ENCODE results near the gene MFSD1.
A peak's percentile ranks its signal among the peaks of the same experiment; 100 is the strongest.

MFSD1 gene

GRCh38 chr3:158794936-158795518 is 6.8 kb upstream of the MFSD1 start:
- H3K4me1 ChIP-seq (ENCODE audit: control insufficient read depth, insufficient read depth, low read length) = peaks cover 18% of the 10 kb centered on the region
- no peak overlapping the region for H3K9ac ChIP-seq (ENCODE audit: low read depth, low read length)
- H3K4me2 ChIP-seq (ENCODE audit: low read length) = no peak overlapping the region
- no peaks in the 10 kb centered on the region for H3K27me3 ChIP-seq (ENCODE audit: control insufficient read depth, insufficient read depth, low read length)
- H3K36me3 ChIP-seq (ENCODE audit: insufficient read depth, low read length) = no peaks in the 10 kb centered on the region
- H3K9me3 ChIP-seq (replicated peaks; ENCODE audit: low read length) = peaks cover 8% of the 10 kb centered on the region
- H3K4me3 ChIP-seq (ENCODE audit: low read length) = no peak overlapping the region

GRCh38 chr3:158801201-158801600 is 653 bp upstream of the MFSD1 start:
- Histone ChIP-seq H3K9ac (ENCODE audit: low read depth, low read length) (peak overlapping the region; percentile 89), H3K4me1 (ENCODE audit: control insufficient read depth, insufficient read depth, low read length) (peaks cover 34% of the 10 kb centered on the region), H3K4me2 (ENCODE audit: low read length) (peak overlapping the region; percentile 90), H3K4me3 (ENCODE audit: low read length) (peak overlapping the region; percentile 83), H3K9me3 (replicated peaks; ENCODE audit: low read length) (no peaks in the 10 kb centered on the region), H3K27me3 (ENCODE audit: control insufficient read depth, insufficient read depth, low read length) (no peaks in the 10 kb centered on the region), H3K36me3 (ENCODE audit: insufficient read depth, low read length) (peaks cover 12% of the 10 kb centered on the region)

- Histone ChIP-seq H3K4me2 (ENCODE audit: low read length) (peak overlapping the region; percentile 90), H3K4me3 (ENCODE audit: low read length) (peak overlapping the region; percentile 83), H3K9me3 (replicated peaks; ENCODE audit: low read length) (no peaks in the 10 kb centered on the region), H3K27me3 (ENCODE audit: control insufficient read depth, insufficient read depth, low read length) (no peaks in the 10 kb centered on the region), H3K36me3 (ENCODE audit: insufficient read depth, low read length) (peaks cover 17% of the 10 kb centered on the region), H3K4me1 (ENCODE audit: control insufficient read depth, insufficient read depth, low read length) (peaks cover 34% of the 10 kb centered on the region), H3K9ac (ENCODE audit: low read depth, low read length) (peak overlapping the region; percentile 89)
Measured at GRCh38 chr3:158802409-158803268, 785 bp downstream of the MFSD1 start.

- Histone ChIP-seq H3K4me1 (ENCODE audit: control insufficient read depth, insufficient read depth, low read length) (peaks cover 41% of the 10 kb centered on the region), H3K27me3 (ENCODE audit: control insufficient read depth, insufficient read depth, low read length) (no peaks in the 10 kb centered on the region), H3K4me2 (ENCODE audit: low read length) (peak overlapping the region; percentile 90), H3K9me3 (replicated peaks; ENCODE audit: low read length) (no peaks in the 10 kb centered on the region), H3K4me3 (ENCODE audit: low read length) (peak overlapping the region; percentile 9), H3K9ac (ENCODE audit: low read depth, low read length) (no peak overlapping the region), H3K36me3 (ENCODE audit: insufficient read depth, low read length) (peaks cover 35% of the 10 kb centered on the region)
Measured at GRCh38 chr3:158804441-158804840, 2.6 kb downstream of the MFSD1 start.

- Histone ChIP-seq H3K9ac (ENCODE audit: low read depth, low read length) (no peak overlapping the region), H3K4me1 (ENCODE audit: control insufficient read depth, insufficient read depth, low read length) (peaks cover 17% of the 10 kb centered on the region), H3K4me2 (ENCODE audit: low read length) (no peak overlapping the region), H3K9me3 (replicated peaks; ENCODE audit: low read length) (no peaks in the 10 kb centered on the region), H3K36me3 (ENCODE audit: insufficient read depth, low read length) (peaks cover 73% of the 10 kb centered on the region), H3K27me3 (ENCODE audit: control insufficient read depth, insufficient read depth, low read length) (no peaks in the 10 kb centered on the region), H3K4me3 (ENCODE audit: low read length) (no peak overlapping the region)
Measured at GRCh38 chr3:158808697-158809096, 6.8 kb downstream of the MFSD1 start.

GRCh38 chr3:158809642-158810041 is 7.8 kb downstream of the MFSD1 start:
- Histone ChIP-seq H3K36me3 (ENCODE audit: insufficient read depth, low read length) (peaks cover 79% of the 10 kb centered on the region), H3K4me1 (ENCODE audit: control insufficient read depth, insufficient read depth, low read length) (peaks cover 11% of the 10 kb centered on the region)

GRCh38 chr3:158810823-158811724 is 9.2 kb downstream of the MFSD1 start:
- Histone ChIP-seq H3K27me3 (ENCODE audit: control insufficient read depth, insufficient read depth, low read length) (no peaks in the 10 kb centered on the region), H3K9ac (ENCODE audit: low read depth, low read length) (no peak overlapping the region), H3K4me3 (ENCODE audit: low read length) (no peak overlapping the region), H3K9me3 (replicated peaks; ENCODE audit: low read length) (no peaks in the 10 kb centered on the region), H3K4me1 (ENCODE audit: control insufficient read depth, insufficient read depth, low read length) (peaks cover 7% of the 10 kb centered on the region), H3K4me2 (ENCODE audit: low read length) (no peak overlapping the region), H3K36me3 (ENCODE audit: insufficient read depth, low read length) (peaks cover 73% of the 10 kb centered on the region)

More at GRCh38 chr3:158809642-158810041, 7.8 kb downstream of the MFSD1 start:
- Histone ChIP-seq H3K9ac (ENCODE audit: low read depth, low read length) (no peak overlapping the region), H3K4me2 (ENCODE audit: low read length) (no peak overlapping the region), H3K27me3 (ENCODE audit: control insufficient read depth, insufficient read depth, low read length) (no peaks in the 10 kb centered on the region), H3K9me3 (replicated peaks; ENCODE audit: low read length) (no peaks in the 10 kb centered on the region), H3K4me3 (ENCODE audit: low read length) (no peak overlapping the region)

- H3K4me2 ChIP-seq (ENCODE audit: low read length) = no peak overlapping the region
- H3K4me3 ChIP-seq (ENCODE audit: low read length) = no peak overlapping the region
- H3K4me1 ChIP-seq (ENCODE audit: control insufficient read depth, insufficient read depth, low read length) = no peaks in the 10 kb centered on the region
- no peak overlapping the region for H3K9ac ChIP-seq (ENCODE audit: low read depth, low read length)
- H3K36me3 ChIP-seq (ENCODE audit: insufficient read depth, low read length) = peaks cover 69% of the 10 kb centered on the region
- no peaks in the 10 kb centered on the region for H3K27me3 ChIP-seq (ENCODE audit: control insufficient read depth, insufficient read depth, low read length)
- no peaks in the 10 kb centered on the region for H3K9me3 ChIP-seq (replicated peaks; ENCODE audit: low read length)
Measured at GRCh38 chr3:158819282-158819681, 17.4 kb downstream of the MFSD1 start.

GRCh38 chr3:158820521-158820920 is 18.7 kb downstream of the MFSD1 start:
- Histone ChIP-seq H3K4me3 (ENCODE audit: low read length) (no peak overlapping the region), H3K9me3 (replicated peaks; ENCODE audit: low read length) (no peaks in the 10 kb centered on the region), H3K9ac (ENCODE audit: low read depth, low read length) (no peak overlapping the region), H3K4me2 (ENCODE audit: low read length) (no peak overlapping the region), H3K27me3 (ENCODE audit: control insufficient read depth, insufficient read depth, low read length) (no peaks in the 10 kb centered on the region), H3K4me1 (ENCODE audit: control insufficient read depth, insufficient read depth, low read length) (no peaks in the 10 kb centered on the region), H3K36me3 (ENCODE audit: insufficient read depth, low read length) (peaks cover 73% of the 10 kb centered on the region)

- H3K4me2 ChIP-seq (ENCODE audit: low read length) = no peak overlapping the region
- no peaks in the 10 kb centered on the region for H3K4me1 ChIP-seq (ENCODE audit: control insufficient read depth, insufficient read depth, low read length)
- H3K27me3 ChIP-seq (ENCODE audit: control insufficient read depth, insufficient read depth, low read length) = no peaks in the 10 kb centered on the region
- H3K36me3 ChIP-seq (ENCODE audit: insufficient read depth, low read length) = peaks cover 77% of the 10 kb centered on the region
- H3K4me3 ChIP-seq (ENCODE audit: low read length) = no peak overlapping the region
- no peak overlapping the region for H3K9ac ChIP-seq (ENCODE audit: low read depth, low read length)
- H3K9me3 ChIP-seq (replicated peaks; ENCODE audit: low read length) = no peaks in the 10 kb centered on the region
Measured at GRCh38 chr3:158821847-158822246, 20.0 kb downstream of the MFSD1 start.

GRCh38 chr3:158823426-158823825 is 21.6 kb downstream of the MFSD1 start:
- no peak overlapping the region for H3K9ac ChIP-seq (ENCODE audit: low read depth, low read length)
- no peak overlapping the region for H3K4me2 ChIP-seq (ENCODE audit: low read length)
- no peaks in the 10 kb centered on the region for H3K27me3 ChIP-seq (ENCODE audit: control insufficient read depth, insufficient read depth, low read length)
- no peak overlapping the region for H3K4me3 ChIP-seq (ENCODE audit: low read length)
- no peaks in the 10 kb centered on the region for H3K9me3 ChIP-seq (replicated peaks; ENCODE audit: low read length)
- H3K36me3 ChIP-seq (ENCODE audit: insufficient read depth, low read length) = peaks cover 75% of the 10 kb centered on the region
- H3K4me1 ChIP-seq (ENCODE audit: control insufficient read depth, insufficient read depth, low read length) = no peaks in the 10 kb centered on the region

Data from skeletal muscle satellite cell (primary cell).